Activated naive CD4-positive, alpha-beta T cell treated with anti-CD3 and anti-CD28 coated beads, Interleukin-2, amount 50 U/mL, for 16 hours (primary cell): Measurements from ENCODE around the gene CIT.

Source experiments
- DNase-seq: peaks from one replicate; pipeline ENCODE4 v3.0.0-alpha.2; 2020

The CIT gene

DNA sequence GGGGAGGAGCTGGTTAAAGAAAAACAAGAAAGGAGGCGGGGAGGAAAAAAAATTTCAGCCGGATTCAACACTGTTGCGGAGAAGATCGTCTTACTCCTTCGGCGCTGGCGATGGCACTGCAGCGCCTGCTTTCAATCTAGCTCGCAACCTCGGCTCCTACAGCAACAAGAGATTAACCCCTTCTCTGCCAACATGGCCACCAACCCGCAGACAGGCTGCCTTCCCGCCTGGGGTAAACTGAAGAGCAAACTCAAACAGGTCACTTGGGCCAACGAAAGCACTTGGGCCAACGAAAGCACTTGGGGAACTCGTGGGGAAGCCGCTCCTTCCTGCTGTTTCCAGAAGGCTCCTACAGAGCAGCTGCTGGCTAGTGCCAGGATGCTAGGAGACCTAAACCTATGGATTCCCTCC, 73.7 kb downstream of the CIT start:
- no peak for DNase-seq

DNA sequence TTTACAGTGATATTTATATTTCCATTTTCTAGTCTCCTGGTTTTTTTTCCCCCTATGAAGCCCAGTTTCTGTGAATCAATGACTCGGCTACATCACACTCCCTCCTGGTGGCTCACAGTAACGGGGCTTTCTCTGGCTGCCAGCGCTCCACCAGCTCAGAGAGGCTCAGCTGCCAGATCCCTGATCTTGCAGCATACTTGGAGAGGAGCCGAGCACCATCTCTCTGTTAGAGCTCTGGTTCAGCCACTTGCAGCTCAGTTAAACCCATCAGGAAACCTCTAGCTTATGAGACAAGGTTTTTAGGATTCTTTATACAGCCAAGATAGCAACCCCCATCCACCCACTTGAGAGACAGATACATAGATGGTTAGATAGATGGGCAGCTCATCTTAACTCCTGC, 74.6 kb downstream of the CIT start:
- DNase-seq, result no peak

DNA sequence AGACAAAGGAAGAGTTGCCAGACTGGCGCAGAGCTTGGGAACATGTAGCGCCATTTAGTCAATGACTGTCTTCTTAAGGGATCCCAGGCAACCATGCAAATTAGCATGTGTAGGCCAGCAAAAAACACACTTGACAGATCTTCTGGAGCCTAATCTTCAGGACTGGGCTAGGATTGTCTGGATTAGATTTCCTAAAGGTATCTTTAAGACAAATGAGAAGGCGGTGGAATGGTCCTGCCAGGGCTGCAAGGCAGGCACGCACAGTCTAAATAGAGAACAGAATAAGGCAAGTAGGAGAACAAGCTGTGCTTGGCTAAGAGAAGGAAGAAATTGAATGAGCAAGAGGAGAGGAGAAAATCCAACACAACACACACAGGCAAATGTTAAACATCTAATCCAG, 80.0 kb downstream of the CIT start:
- DNase-seq, result no peak

DNA sequence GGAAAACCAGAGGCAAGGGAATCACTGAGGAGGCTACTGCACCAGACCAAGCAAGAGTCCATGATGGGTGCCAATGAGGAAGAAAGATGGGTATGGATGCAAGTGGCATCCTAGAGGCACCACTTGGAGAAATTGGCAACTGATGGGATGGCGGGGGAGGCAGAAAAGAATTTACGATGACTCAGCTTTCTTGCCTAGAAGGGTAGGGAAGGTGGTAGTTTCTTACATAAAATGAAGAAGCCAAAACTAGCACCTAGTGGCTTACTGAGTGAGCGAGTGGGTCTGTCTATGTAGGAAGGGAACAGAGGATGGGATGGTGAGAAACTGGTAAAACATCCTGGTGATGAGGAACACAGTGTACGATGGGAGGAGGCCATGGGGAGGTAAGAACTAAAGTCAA, 80.8 kb downstream of the CIT start:
- DNase-seq, result no peak

DNA sequence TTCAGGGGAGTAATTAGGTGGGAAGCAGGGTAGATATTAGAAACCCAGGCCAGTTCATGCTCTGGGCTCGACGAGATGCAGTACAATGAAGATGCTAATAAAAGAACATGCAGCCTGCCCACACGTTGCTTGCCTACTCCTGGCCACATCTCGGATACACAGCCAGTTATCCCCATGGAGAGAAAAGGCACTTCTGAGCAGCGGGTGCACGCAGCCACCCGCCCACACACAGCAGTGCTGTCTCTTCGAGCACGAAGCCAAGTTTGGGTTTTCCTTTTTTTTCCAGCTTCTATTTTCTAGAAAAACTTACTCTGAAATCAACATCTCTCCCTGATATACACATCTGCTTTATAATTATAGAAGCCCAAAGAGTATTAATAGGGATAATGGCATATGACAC, 85.7 kb downstream of the CIT start:
- DNase-seq, result no peak

DNA sequence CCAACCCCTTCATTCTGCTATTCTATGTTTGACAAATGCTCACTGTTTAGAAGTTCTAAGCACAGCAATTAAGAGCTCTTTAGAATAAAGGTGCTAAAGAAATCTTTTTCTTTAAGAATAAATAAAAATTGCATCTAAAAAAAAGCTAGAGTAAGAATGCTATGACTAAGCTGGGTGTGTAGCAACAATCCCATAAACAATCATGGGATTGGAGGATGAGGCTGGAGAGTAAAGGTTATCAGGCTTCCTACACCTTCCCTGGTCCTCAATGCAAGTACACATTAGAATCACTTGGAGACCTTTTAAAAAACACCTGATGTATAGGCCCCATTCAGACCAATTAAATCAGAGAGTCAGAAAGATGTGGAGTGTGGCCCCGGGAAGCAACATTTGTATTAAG, 88.3 kb downstream of the CIT start:
- DNase-seq, result no peak

DNA sequence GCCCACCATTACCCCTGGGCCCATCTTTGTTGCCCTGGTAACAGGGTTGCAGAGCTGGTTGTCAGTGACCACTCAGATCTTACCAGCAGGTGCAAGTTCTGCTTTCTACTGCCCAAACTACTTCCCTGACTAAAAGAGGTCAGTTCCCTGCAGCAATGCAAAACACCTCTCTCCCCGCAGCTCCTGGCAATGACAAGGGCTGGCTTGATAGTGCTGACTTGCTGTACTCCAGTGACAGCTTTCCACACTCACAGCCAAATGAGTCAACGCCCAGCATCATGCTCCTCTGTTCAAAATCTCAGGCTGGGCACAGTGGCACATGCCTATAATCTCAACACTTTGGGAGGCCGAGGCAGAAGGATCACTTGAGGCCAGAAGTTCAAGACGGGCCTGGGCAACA, 90.6 kb downstream of the CIT start:
- no peak for DNase-seq

DNA sequence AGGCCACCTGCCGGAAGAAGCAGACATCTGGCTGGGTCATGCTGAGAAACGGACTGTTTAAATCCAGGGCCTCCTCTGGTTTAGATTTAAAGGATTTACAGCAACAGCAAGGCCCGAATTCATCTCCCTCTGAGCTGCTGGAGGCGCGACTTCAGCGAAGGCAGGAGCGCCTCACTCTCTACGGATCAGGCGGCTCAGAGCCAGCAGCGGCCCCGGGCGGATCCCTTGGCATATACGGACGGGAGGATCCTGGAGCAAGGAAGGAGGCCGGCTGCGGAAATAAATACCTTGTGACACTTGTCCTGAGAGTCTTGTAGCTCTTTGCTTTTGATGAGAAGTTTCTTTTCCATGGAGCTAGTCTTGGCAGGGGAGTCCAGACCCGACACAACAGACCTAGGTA, 92.4 kb downstream of the CIT start:
- DNase-seq, result no peak

DNA sequence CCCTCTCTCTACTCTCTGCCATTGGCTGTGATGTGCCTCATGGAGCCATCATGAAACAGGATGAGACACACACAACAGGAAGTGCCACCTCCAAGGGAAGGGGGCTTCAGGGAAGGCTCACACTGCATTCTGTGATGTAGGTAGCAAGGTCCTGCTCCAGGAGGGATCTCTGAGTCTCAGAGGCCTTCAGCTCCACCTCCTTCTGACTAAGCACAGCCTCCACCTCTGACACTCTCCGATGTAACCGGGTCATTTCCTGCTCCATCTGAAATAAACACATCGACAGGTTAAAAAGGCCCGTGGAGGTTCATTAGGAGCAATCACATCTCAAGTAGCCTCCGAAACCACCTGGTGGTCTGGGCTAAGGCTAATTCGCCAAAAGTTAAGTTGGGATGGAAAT, 93.3 kb downstream of the CIT start:
- no peak for DNase-seq

DNA sequence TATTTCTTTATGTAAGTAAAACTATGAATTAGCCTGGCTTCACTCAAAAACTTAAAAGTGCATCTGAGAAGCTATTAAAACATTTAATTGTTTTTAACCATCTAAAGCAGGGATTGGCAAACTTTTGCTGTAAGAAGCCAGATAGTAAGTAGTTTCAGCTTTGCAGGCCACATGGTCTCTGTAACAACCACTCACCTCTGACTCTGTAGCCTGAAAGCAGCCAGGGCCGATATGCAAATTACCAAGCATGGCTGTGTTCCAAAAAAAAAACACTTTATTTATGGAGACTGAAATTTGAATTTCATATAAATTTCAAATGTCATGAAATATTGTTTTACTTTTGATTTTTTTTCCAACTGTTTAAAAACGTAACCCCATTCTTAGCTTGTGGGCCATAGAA, 95.3 kb downstream of the CIT start:
- DNase-seq, result no peak

DNA sequence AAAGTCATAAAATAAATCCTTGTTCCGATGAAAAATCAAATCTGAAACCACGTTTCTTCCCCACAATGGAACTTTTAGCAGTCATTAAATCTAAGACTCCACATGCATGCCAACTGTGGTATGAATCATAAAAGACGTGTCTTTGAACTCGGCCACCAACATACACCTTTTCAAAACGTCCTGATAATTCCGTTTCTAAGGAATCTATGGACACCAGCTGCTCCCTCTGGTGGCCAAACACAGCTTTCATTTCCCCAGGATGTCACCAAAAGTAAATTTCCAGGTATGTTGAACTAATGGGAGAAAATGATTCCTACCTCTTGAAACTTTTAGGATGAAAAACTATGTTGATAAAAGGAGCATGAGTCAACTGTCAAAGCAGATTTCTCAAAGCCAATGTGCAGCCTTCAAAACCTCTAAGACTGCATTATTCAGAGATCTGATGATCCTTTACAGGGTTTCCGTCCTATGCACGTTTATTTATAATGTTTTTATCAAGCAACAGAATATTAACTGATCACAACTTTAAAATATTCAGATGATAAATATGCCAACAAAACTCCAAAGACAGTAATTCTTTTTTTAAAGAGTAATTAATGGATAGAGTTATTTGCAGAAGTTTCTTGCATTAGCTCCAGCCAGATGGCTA, 96.2 kb downstream of the CIT start:
- DNase-seq, result no peak

DNA sequence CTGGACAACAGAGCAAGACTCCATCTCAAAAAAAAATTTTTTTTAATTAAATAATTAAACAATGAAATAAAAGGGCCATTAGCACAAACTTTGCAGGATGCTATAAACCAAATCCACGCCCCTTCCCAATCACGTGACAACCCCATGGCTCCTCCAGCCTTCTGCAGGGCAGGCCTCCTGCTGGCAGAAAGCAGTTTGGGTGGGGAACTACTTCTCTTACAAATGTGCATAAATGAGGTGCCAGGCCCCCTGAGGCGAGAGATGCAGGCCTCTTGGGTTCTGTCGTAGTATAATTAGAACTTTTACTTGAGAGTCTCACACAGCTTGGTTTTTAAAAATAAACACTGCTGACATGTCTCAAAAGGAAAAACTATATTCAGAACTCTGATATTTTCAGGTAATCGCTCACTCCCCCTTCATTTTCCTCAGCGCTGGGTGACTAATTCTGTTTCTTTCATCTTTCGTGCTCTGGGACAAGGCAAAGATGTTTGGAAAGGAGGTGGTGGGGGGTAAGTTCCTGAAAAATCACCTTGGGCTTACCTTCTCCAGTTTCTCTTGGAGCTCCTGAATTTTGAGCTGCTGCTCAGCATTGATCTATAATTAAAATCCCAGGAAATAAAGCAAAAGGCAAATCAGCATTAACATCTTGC, 101.7 kb downstream of the CIT start:
- no peak for DNase-seq

DNA sequence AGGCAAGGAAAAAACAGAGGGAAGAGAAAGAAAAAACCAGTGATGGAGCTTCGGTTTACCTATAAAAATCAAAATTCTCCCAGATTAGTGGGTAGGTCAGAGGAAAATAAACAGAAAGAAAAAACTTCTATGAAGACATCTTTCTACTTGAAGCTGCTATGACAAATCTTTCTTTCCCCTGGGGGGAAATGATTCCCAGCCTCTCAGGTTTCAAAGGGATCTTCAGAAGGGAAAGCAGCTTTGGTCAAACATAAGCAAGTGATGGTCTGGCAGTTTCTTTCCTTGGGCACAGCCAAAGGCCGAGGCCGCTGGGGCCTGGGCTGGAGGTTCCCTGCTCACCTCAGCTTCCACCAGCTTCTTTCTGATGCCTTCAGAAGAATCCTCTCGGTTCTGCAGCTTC, 104.7 kb downstream of the CIT start:
- DNase-seq, result no peak

DNA sequence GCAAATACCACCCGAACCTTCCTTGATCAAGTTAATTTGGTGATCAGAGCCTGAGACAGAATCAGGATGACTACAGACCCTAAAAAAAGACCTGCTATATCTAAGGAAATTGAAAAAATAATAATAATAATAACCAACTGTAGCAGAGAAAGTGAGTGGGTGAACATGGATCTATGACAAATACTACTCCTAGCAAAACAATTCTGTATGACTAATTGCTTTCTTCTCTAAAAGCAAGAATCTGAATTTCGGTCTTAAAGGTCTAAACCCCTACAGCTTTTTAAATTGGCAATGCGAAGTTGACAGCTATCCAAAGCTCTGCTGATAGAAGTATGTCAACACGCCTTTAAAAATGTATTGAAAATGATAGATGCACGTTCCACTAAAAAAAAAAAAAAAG, 107.0 kb downstream of the CIT start:
- no peak for DNase-seq

DNA sequence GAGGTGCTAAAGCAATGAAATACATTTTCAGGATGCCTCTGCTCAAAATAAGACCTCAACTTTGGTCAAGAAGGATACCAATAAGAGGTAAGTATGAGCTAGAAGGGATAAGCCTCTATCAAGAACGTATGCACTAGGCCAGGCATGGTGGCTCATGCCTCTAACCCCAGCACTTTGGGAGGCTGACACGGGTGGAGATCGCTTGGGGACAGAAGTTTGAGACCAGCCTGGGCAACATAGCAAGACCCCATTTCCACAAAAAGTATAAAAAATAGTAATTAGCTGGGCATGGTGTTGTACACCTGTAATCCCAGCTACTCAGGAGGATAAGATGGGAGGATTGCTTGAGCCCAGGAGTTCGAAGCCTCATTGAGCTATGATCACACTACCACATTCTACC, 114.5 kb downstream of the CIT start:
- no peak for DNase-seq

DNA sequence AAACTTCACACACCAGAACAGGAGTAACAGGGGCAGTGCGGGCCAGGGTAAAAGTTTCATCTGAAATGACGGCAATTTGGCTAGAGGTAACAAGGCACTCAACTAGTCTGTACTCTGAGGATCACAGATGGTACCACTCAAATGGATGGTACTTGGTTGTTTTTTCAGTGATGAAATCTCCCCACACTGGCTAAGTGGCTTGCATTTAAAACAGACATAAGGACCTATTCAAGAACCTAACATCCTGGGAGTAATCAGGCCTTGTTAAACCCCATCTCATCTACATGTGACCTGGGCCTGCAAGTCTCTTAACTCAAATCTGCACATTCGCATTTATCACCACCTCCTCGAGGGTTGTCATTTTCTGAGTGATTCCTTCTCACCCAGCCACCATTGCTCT, 118.4 kb downstream of the CIT start:
- no peak for DNase-seq

DNA sequence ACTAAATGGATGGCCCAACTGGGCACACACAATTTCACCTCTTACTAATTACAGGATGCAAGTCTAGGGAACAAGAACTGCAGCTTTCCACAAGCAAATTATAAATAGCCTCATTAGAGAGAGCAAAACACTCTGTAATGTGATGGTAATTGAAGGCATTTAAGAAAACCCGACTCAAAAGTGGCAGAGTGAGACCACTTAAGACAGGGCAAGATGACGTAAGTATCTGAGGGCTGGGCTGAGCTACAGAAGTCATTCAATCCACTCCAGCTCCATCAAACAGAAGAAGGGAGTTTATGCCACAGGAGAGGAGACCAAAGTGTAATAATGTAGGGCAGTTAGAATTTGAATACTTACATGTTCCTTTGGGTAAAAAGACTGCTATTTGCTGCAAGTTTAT, 118.9 kb downstream of the CIT start:
- DNase-seq, result no peak

DNA sequence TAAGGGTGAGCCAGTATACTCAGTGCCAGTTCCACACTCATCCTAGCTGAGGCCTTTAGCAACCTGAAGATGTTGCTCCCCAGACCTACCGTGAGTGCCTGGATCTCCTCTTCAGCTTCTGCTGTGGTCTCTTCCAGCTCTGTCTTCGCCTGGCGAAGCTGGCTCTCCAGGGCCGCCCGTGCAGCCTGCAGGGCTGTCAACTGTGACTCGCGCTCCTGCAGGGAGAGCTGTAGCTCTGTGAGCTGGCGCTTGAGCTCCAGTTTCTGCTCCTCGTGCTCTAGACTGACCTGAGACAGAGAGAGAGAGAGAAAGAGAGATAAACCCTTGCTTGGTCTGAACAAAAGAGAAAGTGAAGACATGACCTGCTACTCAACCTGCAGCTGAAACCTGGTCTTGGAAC, 125.2 kb downstream of the CIT start:
- DNase-seq, result no peak

DNA sequence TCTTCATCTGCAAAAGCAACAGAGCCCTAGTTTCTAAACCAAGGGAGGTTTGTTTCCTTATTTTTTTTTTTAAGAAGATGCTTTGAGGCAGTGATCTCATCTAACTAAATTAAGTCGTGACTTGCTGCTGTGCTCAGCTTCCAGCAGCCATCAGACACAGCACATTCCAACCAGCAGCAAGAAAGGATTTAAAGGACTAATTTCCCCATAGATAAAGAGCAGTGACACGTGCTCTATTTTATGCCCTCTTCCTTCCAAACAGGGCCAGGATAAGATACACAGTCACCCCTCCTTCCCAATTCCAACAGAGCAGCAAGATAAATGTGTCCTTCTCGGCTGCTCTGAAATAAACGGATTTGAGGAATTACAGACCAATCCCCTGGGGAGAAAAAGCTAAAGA, 127.5 kb downstream of the CIT start:
- no peak for DNase-seq

DNA sequence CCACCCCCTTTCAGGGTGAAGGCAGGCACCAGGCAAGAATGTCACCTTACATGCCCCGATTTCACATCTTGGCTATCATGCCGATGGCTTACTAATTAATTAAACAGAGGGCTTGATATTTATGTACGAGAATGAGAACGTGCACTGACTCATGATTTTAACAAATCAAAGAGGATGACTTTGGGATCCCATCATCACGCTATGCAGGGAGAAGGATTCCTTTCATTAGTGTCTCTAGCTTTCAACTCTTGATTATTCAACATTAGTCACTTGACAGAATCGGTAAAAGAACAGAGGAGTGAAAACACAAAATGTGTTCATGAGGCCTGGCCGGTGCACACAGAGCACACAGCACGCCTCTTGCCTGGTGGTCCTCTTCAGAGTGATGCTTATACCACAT, 128.6 kb downstream of the CIT start:
- no peak for DNase-seq

DNA sequence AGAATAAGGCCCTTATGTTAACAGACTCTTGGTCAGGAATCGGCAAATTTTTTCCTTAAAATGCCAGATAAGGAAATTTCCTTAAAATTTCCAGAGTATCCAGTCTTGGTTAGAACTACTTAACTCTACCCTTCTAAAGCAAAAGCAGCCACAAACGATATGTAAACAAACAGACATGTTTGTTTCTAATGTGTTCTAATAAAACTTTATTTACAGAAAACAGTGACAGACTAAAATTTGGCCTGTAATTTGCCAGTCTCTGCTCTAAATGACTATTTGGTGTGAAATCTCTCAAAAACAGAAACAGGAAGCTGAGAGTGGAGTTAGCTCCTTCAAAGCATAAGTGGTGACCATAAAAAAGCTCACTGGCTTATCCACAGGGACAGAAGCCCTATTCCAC, 131.0 kb downstream of the CIT start:
- no peak for DNase-seq

DNA sequence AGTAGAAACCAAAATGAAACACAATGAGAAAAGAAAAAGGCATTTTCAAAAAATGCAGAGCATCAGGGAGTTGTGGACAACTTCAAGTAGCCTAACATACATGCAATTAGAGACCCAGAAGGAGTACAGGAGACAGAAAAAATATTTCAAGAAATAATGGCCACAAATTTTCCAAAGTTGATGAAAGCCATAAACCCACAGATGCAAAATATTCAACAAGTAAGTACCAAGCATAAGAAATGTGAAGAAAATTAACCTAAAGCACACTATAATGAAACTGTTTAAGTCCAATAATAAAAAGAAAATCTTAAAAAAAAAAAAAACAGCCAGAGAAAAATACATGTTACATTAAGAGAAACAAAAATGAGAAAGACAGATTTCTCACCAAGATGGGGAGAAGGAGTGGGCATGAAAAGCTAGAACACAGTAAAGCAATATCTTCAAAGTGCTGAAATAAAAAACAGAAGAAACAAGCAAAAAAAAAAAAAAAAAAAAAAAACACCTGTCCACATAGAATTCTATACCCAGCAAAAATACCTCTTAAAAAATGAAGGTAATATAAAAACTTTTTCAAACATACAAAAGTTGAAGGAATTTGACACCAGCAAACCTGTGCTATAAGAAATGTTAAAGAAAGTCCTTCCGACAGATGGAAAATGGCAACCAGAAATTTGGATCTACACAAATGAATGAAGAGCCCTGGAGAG, 132.1 kb downstream of the CIT start:
- no peak for DNase-seq

DNA sequence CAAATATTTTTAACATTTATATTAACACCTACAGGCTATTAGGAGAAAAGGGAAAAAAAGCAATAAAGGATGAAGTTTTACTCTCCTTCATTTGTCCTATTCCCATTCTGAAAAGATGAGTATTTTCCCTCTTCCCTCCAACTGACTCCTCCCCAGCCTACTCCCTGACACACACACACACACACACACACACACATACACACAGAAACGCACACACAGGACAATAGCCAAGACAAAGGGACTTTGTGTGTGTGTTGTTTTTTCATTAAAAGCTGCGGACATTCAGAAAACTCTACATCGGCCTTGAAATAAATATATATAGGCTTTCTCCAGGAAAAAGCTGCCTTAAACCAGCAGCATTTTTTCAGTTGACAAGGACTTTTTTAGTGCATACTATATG, 134.4 kb downstream of the CIT start:
- no peak for DNase-seq

DNA sequence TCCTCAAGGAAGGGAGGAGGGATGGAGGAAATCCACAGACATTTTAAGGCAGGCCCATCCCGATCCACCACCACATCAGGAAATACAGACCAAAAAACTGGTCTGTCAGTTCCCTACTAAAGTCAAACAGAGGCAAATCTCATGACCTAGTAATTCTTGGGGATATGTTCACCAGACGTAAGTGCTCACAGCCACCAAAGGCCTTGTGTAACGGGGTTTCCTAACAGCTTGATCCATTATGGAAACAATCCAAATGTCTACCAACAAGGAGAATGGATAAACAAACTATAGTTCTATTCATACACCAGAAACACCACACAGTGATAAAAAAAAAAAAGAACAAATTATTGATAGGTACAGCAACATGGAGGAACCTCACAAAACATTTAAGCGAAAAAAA, 136.3 kb downstream of the CIT start:
- DNase-seq, result no peak

DNA sequence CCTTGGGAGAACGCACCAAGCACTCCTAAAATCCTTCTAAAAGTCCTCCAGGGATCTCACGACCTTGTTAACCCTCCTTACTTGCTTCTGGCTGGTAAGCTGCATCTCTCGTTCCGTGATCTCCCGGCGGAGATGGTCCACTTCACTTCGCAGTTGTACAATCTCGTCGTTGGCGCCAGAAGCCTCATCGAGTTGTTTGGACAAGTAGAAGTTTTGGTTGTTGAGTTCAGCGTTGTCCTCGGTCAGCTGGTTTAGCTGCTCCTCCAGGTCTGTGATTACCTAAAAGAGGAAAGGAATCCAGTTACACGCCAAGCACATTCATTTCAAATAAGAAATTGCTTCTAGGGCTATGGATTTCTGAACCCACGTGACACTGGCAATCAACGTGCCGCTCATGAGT, 142.0 kb downstream of the CIT start:
- DNase-seq, result no peak
